ENCODE measurements around the gene CDK5RAP3. TPM values are rescaled to one million over a fixed set of nuclear protein-coding genes. Genes with fewer than 3 reads are reported as not detected.

CDK5RAP3 gene
- total and polyA plus RNA-seq, 12 donors: 42.8 to 733 (median 111) TPM

GRCh38 chr17:47989159-47989558, 18.2 kb downstream of the CDK5RAP3 start:
- H3K9me3 ChIP-seq (replicated peaks in 1 of 3): no peaks in the 10 kb centered on the region
- intact Hi-C loops (cut with DNase I): no loop called here
- TF ChIP-seq CTCF (IDR thresholded peaks at IDR 0.05) (no peak), POLR2A (IDR thresholded peaks at IDR 0.05) (no peak)

GRCh38 chr17:47989700-47990099, 18.8 kb downstream of the CDK5RAP3 start:
- H3K4me3 ChIP-seq: no peak overlapping the region
- H3K27ac ChIP-seq: no peak overlapping the region
- H3K9me3 ChIP-seq (replicated peaks in 1 of 3): no peaks in the 10 kb centered on the region
- no peaks in the 10 kb centered on the region for H3K36me3 ChIP-seq (replicated peaks in 1 of 2)
- no peaks in the 10 kb centered on the region for H3K4me1 ChIP-seq (replicated peaks in 1 of 2)
- intact Hi-C loops (cut with DNase I): no loop called here
- H3K27me3 ChIP-seq: no peaks in the 10 kb centered on the region
- TF ChIP-seq CTCF (IDR thresholded peaks at IDR 0.05): no peak
- no peak for TF ChIP-seq POLR2A (IDR thresholded peaks at IDR 0.05)
- DNase-seq: no peak
- WGBS, 4 donors: 78 to 97% (median 86%) methylated on average over 1 of the region's 1 CpG

More at GRCh38 chr17:47989159-47989558, 18.2 kb downstream of the CDK5RAP3 start:
- no peak for DNase-seq
- Histone ChIP-seq H3K4me1 (replicated peaks in 1 of 2) (no peaks in the 10 kb centered on the region), H3K4me3 (no peak overlapping the region), H3K36me3 (replicated peaks in 1 of 2) (no peaks in the 10 kb centered on the region), H3K27me3 (no peaks in the 10 kb centered on the region), H3K27ac (no peak overlapping the region)
- WGBS, 4 donors: 77 to 81% (median 80%) methylated on average over 10 of the region's 10 CpGs

- WGBS, 4 donors: 58 to 67% (median 64%) methylated on average over 7 to 14 of the region's 14 CpGs
- no peaks in the 10 kb centered on the region for H3K36me3 ChIP-seq (replicated peaks in 1 of 2)
Measured at GRCh38 chr17:47990962-47991731, 20.2 kb downstream of the CDK5RAP3 start.

GRCh38 chr17:47992216-47992615, 21.3 kb downstream of the CDK5RAP3 start:
- Histone ChIP-seq H3K27me3 (no peaks in the 10 kb centered on the region), H3K4me1 (replicated peaks in 1 of 2) (no peaks in the 10 kb centered on the region), H3K4me3 (no peak overlapping the region), H3K36me3 (replicated peaks in 1 of 2) (no peaks in the 10 kb centered on the region), H3K9me3 (replicated peaks in 1 of 3) (no peaks in the 10 kb centered on the region), H3K27ac (peak overlapping the region in 1 of 5 donors; percentile 41)
- no peak for DNase-seq
- 53 to 70% (median 60%) methylated on average over 4 of the region's 4 CpGs for WGBS, 4 donors
- intact Hi-C loops (cut with DNase I): no loop called here
- TF ChIP-seq CTCF (IDR thresholded peaks at IDR 0.05) (no peak), POLR2A (IDR thresholded peaks at IDR 0.05) (no peak)

More at GRCh38 chr17:47990962-47991731, 20.2 kb downstream of the CDK5RAP3 start:
- no peaks in the 10 kb centered on the region for H3K27me3 ChIP-seq
- TF ChIP-seq CTCF (IDR thresholded peaks at IDR 0.05) (no peak), POLR2A (IDR thresholded peaks at IDR 0.05) (no peak)
- DNase-seq: no peak
- H3K4me1 ChIP-seq (replicated peaks in 1 of 2): no peaks in the 10 kb centered on the region
- intact Hi-C loops (cut with DNase I): no loop called here
- no peaks in the 10 kb centered on the region for H3K9me3 ChIP-seq (replicated peaks in 1 of 3)
- H3K27ac ChIP-seq: no peak overlapping the region
- no peak overlapping the region for H3K4me3 ChIP-seq
